Measurements from ENCODE around the gene RAB31.

The RAB31 gene

GRCh38 chr18:9827793-9828505 is 119.8 kb downstream of the RAB31 start:
- H3F3A ChIP-seq (ENCODE audit: insufficient read depth, low read length): no peaks in the 10 kb centered on the region
- no peak overlapping the region for H3K9ac ChIP-seq (ENCODE audit: low read length)
- H4K20me1 ChIP-seq (ENCODE audit: insufficient read depth, low read length): no peaks in the 10 kb centered on the region
- no peak overlapping the region for H3K4me3 ChIP-seq (ENCODE audit: low read depth, low read length, poor library complexity, severe bottlenecking)
- H2AFZ ChIP-seq (ENCODE audit: low read length): no peak overlapping the region
- H3K9me2 ChIP-seq (ENCODE audit: low read depth, low read length): no peaks in the 10 kb centered on the region
- no peaks in the 10 kb centered on the region for H3K9me3 ChIP-seq (ENCODE audit: low read length)
- no peak overlapping the region for H3K27ac ChIP-seq (ENCODE audit: low read depth, low read length, poor library complexity, severe bottlenecking)
- no peak overlapping the region for H3K4me2 ChIP-seq (ENCODE audit: low read length)
- H3K27me3 ChIP-seq (ENCODE audit: insufficient read depth, low read length): no peaks in the 10 kb centered on the region
- H3K36me3 ChIP-seq (ENCODE audit: insufficient read depth, low read length): no peaks in the 10 kb centered on the region
- no peak for TF ChIP-seq CTCF (IDR thresholded peaks at IDR 0.05; ENCODE audit: low read length)
- H3K79me2 ChIP-seq (ENCODE audit: insufficient read depth, low read length): no peaks in the 10 kb centered on the region
- H3K4me1 ChIP-seq (ENCODE audit: insufficient read depth, low read length, severe bottlenecking): no peaks in the 10 kb centered on the region

GRCh38 chr18:9828506-9829396 is 120.7 kb downstream of the RAB31 start:
- TF ChIP-seq EZH2 (IDR thresholded peaks at IDR 0.05; ENCODE audit: borderline replicate concordance, low read length) (no peak), CTCF (IDR thresholded peaks at IDR 0.05; ENCODE audit: low read length) (no peak)
- Histone ChIP-seq H3K4me1 (ENCODE audit: insufficient read depth, low read length, severe bottlenecking) (no peaks in the 10 kb centered on the region), H3K27ac (ENCODE audit: low read depth, low read length, poor library complexity, severe bottlenecking) (no peak overlapping the region)

GRCh38 chr18:9829397-9829712 is 121.3 kb downstream of the RAB31 start:
- TF ChIP-seq EZH2 (IDR thresholded peaks at IDR 0.05; ENCODE audit: borderline replicate concordance, low read length): no peak
- no peak for TF ChIP-seq CTCF (IDR thresholded peaks at IDR 0.05; ENCODE audit: low read length)
- Histone ChIP-seq H3K9me2 (ENCODE audit: low read depth, low read length) (no peaks in the 10 kb centered on the region), H3K9me3 (ENCODE audit: low read length) (no peaks in the 10 kb centered on the region), H3K9ac (ENCODE audit: low read length) (no peak overlapping the region), H3K27me3 (ENCODE audit: insufficient read depth, low read length) (no peaks in the 10 kb centered on the region), H3K27ac (ENCODE audit: low read depth, low read length, poor library complexity, severe bottlenecking) (no peak overlapping the region), H2AFZ (ENCODE audit: low read length) (no peak overlapping the region), H3K4me2 (ENCODE audit: low read length) (no peak overlapping the region), H3K79me2 (ENCODE audit: insufficient read depth, low read length) (no peaks in the 10 kb centered on the region), H3K4me1 (ENCODE audit: insufficient read depth, low read length, severe bottlenecking) (no peaks in the 10 kb centered on the region), H4K20me1 (ENCODE audit: insufficient read depth, low read length) (no peaks in the 10 kb centered on the region), H3F3A (ENCODE audit: insufficient read depth, low read length) (no peaks in the 10 kb centered on the region), H3K36me3 (ENCODE audit: insufficient read depth, low read length) (no peaks in the 10 kb centered on the region), H3K4me3 (ENCODE audit: low read depth, low read length, poor library complexity, severe bottlenecking) (no peak overlapping the region)

More at GRCh38 chr18:9828506-9829396, 120.7 kb downstream of the RAB31 start:
- no peaks in the 10 kb centered on the region for H3K36me3 ChIP-seq (ENCODE audit: insufficient read depth, low read length)
- no peaks in the 10 kb centered on the region for H3K9me3 ChIP-seq (ENCODE audit: low read length)
- no peaks in the 10 kb centered on the region for H3K27me3 ChIP-seq (ENCODE audit: insufficient read depth, low read length)
- H3K9me2 ChIP-seq (ENCODE audit: low read depth, low read length): no peaks in the 10 kb centered on the region
- no peak overlapping the region for H3K4me3 ChIP-seq (ENCODE audit: low read depth, low read length, poor library complexity, severe bottlenecking)
- H3K79me2 ChIP-seq (ENCODE audit: insufficient read depth, low read length): no peaks in the 10 kb centered on the region
- H3K4me2 ChIP-seq (ENCODE audit: low read length): no peak overlapping the region
- no peak overlapping the region for H2AFZ ChIP-seq (ENCODE audit: low read length)
- H4K20me1 ChIP-seq (ENCODE audit: insufficient read depth, low read length): no peaks in the 10 kb centered on the region
- H3K9ac ChIP-seq (ENCODE audit: low read length): no peak overlapping the region
- H3F3A ChIP-seq (ENCODE audit: insufficient read depth, low read length): no peaks in the 10 kb centered on the region
